HG03439 (cell line): Measurements from ENCODE around the gene RSAD1.

Experiments
- ATAC-seq: cut with Tn5 transposase; IDR thresholded peaks from one replicate; pipeline ENCODE4 v1.9.1; 2021; ENCODE audit warnings: mild to moderate bottlenecking, moderate library complexity; ENCODE audit not compliant: unreplicated experiment

The RSAD1 gene

DNA sequence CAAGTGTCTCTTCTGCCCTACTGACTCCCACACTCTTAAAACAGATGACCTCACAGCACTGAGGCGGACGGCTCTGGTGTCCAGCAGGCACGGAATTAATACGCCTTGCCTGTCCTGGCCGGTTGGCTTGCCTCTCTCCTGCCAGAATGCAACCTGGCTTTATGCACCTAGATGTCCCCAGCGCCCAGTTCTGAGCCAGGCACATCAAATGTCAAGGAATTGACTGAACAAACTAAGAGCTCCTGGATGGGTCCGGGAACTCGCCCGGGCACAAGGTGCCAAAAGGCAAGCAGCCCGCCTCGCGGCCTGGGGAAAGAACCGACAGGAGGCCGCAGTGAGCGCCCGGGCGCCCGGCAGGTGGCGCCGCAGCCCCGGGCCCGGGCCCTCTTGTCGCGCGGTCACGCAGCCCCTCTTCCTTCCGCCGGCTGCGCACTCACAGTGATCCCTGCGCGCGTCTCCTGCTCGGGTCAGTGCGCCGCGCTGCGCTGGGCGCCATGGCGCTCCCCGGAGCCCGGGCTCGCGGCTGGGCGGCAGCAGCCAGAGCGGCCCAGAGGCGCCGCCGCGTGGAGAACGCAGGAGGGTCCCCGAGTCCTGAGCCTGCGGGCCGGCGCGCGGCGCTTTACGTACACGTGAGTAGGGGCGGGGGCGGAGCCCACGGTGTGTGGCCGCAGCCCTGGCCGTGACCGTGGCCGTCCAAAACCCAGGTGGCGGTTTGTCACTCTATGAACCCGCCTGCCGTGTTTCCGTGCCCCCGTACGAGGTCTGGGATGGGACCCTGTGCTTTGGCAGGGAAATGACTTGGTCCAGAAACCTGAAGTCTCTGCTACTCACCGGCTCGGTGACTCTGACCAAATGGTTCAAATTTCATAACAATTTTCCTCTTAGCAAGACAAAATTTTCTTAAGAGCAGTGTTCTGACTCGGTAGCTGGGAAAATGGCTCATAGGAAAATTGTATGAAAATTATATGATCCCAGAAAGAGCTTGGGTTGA, at the start of gene RSAD1:
TSS of gene RSAD1 (plus strand) at position 470 of the 991 bp plus-strand sequence. CDS start at position 495, 25 bp downstream.
- ATAC-seq, result peak; percentile 81

DNA sequence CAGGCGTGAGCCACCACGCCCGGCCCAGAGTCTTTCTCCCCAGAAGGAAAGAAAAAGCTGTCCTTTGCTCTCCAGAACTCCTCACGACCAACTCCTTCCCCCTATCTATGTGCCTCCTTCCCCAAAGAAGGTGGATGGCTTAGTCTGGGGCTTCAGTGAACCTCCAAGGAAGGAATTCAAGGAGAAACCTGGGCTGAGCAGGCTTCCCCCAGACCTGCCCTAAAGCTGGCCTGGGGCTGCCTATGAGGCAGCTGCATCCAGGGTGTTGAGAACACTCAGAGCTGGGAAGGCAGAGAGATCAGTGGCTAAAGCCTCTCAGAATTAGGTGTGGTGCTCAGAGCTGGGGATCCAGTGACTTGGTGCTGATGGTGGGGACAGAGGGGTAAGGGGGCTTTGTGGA, 48.9 kb upstream of the RSAD1 start:
- ATAC-seq, result no peak

DNA sequence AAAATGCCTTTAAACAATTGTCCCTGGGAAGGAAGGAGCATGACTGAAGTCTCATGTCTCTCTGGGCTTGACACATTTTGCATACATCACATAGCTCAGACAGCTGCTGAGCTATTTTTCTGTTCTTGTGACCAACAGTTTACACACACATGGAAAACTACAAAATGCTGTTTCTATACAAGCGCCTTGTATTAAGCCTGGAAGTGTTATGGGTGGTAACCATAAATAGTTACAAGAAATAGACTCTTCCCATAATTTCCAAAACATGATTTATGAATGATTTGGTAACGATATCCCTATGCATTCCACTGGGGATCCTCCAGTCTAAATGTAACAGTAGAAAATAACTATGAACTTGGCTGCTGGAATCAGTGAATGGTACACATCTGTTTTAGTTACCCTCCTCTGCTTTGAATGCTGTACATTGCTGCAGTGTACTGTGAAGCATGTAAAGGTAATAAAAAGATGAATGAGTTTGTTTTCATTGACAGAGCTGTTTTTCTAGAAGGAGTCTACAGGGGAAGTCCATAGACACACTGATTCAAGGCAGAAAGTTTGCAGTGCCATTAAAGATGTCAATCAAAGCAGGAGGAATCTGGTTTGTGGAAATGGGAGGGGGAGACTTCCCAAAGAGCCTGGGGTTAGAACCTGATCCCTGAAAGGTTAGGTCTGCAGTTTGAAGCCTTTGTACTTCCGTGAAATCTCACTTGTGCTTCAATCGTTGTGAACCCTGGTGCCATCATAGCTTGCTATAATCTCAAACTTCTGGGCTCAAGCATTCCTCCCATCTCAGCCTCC, 47.6 kb upstream of the RSAD1 start:
- ATAC-seq, result no peak

DNA sequence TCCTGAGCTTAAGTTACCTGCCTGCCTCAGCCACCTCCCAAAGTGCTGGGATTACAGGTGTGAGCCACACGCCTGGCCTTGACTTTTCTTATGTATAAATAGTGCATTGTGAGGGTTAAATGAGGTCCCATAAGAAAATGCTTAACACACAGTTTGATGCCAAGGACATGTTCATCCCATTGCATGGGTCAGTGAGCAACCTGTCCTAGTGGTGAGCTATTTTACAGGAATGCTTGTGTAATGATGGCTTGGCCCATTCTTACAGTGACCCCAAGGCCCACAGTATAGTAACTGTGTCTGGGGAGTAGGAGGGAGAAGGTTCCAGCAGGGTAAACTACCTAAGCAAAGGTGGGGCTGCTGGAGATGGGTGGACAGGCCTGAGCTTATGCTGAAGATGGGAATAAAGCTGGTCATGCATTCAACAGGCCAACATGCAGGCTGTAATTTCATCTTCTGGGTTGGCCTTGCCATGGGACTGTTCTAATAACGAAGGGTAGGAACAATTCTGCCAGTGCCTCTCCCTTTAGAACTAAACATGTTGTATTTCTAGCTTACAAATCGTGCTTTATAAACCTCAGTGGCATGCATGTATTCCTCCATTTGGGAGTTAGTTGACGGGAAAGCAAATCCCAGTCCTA, 46.4 kb upstream of the RSAD1 start:
- ATAC-seq, result no peak

DNA sequence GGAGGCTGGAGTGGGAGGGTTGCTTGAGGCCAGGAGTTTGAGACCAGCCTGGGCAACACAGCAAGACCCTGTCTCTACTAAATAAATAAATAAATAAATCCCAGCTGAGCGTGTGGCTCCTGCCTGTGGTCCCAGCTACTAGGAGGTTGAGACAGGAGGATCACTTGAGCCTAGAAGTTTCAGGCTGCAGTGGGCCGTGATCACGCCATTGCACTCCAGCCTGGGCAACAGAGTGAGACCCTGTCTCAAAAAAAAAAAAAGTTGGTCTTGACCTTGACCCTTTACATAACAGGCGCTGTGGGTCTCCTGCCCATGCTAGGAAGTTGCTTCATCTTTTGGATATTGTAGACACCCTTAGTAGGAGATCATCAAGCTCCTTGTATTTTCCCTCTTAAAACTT, 41.3 kb upstream of the RSAD1 start:
- no peak for ATAC-seq

DNA sequence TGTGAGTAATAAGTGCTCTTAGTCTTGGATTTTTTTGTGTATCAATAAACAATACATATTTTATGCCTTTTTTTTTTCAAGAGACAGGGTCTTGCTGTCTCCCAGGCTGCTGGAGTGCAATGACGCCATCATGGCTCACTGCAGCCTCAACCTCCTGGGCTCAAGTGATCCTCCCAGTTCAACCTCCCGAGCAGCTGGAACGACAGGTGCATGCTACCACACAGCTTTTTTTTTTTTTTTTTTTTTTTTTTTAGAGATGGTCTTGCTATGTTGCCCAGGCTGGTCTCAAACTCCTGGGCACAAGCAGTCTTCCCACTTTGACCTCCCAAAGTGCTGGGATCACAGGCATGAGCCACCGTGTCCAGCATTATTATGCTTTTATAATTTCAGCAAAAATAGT, 39.7 kb upstream of the RSAD1 start:
- ATAC-seq, result no peak

DNA sequence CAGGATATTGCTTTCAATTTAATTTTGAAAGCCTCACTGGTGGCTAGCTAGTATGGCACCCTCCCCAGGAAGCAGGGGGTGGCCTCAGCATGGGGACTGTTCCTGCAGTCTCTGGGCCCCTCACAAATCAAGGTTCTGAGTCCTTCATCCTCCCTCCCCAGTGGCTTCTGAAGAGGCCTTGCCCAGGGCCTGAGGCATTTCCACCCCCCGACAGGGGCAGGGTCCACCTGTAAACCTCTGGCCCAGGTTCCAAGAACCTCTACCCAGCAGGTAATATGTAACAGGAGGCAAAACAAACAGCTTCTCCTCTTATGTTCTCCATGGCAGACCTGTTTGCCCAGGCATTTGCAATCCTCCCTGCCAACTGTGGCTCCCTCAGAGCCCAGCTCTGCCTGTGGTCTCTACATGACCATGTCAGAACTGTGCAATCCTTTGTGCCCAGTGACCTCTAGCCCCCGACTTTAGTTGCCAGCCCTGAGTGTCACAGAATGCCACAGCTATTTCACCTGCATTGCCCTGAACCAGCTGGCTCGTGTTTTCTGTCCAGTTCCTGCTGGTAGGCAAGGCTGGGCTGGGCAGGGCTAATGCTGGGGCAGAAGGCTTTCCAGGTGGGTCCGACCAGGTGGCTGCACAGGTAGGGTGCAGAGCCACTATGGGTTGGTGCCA, 38.4 kb upstream of the RSAD1 start:
- no peak for ATAC-seq

DNA sequence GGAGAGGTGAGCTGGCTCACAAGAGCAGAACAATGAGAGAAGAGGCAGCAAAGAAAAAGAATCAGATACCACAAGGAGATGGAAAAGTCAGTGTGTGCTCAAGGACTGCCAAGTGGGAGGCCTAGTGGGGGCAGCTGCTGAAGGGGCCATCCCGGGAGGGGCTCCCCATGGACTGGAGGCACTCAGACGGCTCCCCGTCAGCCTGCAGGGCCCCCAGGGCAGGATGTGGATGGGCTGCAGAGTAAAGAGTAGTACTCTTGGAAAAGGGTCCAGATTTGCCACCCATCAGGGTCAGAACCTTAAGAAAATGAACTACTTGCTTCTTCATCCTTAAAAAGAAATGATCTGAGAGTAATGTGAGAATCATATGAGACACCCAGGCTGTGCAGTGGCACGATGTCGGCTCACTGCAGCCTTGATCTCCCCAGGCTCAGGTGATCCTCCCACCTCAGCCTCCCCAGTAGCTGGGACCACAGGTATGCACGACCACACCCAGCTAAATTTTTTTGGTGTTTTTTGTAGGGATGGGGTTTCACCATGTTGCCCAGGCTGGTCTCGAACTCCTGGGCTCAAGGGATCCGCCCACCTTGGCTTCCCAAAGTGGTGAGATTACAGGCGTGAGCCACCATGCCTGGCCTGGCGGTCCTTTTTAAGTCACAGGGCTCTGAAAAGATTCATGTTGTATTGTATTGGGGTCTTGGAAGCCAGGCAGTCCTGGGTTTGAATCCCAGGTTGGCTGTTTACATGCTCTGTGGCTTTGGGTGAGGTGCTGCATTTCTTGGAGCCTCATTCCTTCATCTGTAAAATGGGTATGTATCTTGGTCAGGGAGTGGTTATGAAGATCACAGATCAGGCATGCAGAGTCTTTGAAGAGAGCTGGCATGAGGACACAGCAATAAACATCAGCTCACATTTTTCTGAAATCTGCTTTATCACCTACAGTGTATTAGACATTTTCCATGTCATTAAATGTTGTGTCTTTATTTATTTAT, 37.5 kb upstream of the RSAD1 start:
- ATAC-seq, result no peak

DNA sequence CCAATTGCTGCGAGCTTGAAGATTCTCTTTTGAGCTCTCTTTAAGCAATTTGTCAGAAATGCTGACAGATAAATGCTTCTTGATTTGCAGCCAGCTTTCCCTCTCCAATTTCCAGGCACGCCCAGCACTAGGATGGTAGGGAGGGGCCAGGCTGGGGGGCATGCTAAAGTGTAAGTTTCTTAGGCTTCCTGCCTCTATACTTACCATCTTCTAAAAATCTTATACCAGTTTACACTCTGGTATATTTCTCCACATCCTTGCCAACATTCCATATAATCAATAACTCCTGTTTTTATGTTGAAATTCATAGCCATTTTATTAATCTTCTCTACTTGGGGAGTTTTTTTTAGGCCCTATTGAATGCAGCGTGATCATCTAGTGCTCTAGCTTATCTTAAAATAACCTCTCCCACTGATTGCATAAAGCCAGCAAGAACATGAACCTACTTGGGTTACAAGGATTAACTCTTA, 35.1 kb upstream of the RSAD1 start:
- ATAC-seq, result no peak

DNA sequence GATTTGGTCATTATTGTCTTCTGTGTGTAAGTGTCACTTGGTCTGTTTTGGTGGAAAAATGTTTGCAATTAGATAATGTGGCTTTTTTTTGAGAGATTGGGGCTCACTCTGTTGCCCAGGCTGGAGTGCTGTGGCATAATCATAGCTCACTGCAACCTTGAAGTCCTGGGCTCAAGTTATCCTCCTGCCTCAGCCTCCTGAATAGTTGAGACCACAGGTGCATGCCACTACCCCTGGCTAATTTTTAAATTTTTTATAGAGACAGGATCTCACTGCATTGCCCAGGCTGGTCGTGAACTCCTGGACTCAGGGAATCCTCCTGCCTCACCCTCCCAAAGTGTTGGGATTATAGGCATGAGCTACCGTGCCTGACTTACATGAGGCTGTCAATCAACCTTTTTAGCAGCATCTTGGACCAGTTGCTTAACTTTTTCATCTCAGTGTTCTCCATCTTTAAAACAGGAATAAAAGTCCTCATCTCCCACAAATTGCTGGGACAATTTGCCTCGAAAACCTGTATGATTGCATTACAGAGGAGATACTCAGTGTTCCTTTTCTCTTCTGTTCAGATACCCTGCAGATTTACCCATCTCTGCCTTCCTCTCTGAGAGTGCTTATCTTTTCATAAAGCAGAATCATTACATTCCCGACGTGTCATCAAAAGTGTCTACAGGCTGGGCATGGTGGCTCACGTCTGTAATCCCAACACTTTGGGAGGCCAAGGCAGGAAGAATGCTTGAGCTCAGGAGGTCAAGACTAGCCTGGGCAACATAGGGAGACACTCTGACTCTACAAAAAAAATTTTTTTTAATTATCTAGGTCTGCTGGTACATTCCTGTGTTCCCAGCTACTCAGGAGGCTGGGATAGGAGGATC, 33.6 kb upstream of the RSAD1 start:
- ATAC-seq, result no peak

DNA sequence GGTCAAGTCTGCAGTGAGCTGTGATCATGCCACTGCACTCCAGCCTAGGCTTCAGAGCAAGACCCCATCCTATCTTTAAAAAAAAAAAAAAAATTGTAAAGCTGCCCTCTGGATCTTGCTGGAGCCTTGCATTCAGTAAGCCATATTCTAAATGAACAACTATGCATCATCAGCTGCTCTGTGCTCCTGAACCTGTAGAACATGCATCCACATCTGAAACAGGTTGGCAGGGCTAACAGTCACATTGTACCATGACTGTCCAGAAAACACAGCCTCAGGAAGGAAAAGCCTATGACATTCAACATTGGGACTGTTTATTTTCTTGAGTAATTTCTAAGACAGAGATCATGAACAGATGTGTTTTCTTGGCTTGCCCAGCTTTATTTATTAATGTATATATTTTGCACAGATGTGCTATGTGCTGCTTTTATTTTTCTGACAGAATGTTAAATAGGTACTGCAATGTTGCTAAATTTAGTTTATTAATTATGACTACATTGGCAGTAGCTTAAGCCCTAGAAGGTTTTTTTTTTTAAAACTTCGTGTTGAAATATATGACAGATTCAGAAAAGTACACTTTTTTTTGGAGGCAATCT, 32.8 kb upstream of the RSAD1 start:
- ATAC-seq, result no peak

DNA sequence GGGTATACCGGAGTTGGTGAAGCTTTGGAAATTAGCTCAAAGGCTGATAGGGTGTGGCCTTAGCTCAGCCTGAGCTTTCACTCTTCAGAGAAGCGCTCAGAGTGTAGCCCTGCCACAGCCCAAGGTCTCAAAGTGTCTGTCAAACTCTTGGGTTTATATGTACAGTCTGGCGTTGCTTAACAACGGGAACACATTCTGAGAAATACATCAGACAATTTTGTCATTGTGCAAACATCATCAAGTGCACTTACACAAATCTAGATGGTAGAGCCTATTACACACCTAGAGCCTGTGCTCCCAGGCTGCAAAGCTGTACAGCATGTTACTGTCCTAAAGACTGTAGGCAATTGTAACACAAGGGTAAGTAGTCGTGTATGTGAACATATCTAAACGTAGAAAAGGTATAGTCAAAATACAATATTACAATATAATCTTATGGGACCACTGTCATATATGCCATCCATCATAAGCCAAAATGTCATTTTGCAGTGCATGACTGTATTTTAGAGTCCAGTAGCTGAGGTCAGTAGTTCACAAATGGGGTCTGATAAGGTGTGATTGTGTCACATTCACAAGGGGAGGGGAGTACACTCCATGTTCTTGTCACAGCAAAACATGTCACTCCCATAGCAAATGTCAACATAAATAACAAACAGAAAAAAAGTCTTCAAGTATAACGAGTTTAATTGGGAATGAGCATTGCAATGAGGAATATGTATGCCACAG, 30.6 kb upstream of the RSAD1 start:
- no peak for ATAC-seq

DNA sequence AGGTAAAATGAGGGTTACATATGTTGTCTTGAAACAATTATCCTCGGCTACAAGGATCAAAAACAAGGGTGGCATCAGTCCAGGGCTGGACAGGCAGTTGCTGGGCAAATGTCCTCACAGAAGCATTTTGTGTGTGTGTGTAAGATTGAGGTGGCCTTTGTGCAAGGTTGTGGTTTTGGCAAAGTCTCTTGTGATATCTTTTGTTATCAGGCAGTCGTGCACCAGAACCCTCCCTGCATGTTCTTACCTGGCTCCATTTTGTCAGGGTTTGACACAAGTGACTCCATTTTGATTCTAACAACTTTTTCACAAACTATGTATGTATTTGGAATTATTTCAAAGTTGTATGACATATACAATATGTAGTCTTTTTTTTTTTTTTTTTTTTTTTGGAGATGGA, 30.0 kb upstream of the RSAD1 start:
- no peak for ATAC-seq

DNA sequence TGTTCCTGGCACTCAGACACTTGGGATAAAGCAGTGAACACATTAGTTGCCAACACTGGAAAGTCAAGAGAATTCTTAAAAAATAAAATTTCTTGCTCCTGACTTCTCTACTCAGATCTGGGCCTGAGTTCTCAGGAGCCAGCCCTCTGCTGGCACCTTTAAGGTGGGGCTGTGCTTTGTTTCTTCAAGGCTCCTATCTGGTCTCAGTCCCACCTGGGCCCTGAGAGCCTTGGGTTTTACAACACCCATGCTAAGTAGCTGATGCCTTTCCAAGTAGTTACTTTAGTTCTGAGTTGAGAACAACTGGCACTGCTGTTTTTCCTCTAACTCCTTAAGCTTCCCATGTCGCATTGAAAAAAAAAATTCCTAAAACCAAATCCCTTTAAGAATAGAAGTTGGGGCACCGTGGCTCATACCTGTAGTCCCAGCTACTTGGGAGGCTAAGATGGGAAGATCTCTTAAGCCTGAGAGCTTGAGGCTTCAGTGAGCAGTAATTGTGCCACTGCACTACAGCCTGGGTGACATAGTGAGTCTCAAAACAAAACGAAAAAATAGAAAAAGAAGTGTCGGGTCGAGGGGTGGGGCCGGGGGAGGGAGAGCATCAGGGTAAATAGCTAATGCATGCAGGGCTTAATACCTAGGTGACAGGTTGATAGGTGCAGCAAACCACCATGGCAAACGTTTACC, 26.6 kb upstream of the RSAD1 start:
- no peak for ATAC-seq

DNA sequence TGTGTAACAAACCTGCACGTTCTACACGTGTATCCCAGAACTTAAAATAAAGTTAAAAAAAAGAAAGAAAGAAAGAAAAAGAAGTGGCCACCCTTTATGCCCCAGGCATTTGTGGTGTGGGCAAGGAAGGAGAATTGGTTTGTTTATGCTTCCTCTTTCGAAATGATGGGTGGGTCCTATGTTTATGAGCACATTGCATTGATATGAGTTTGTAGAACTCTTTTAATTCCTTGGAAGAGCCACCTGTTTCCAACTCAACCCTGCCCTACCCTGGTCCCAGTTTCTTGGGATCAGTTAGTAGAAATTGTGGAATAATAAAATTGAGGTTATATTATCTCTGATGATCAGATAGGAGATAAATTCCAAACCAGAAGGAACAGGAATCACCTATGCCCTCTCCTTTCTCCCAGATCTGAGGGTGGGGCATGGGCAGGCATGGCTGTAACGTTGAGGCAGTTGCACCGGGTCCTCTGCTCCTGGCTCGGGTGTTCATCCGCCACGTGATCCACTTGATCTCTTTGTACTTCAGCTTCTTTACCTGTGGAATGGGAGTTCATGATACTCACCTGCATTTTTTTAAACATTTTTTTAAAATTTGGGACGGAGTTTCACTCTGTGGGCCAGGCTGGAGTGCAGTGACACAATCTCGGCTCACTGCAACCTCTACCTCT, 25.9 kb upstream of the RSAD1 start:
- no peak for ATAC-seq

DNA sequence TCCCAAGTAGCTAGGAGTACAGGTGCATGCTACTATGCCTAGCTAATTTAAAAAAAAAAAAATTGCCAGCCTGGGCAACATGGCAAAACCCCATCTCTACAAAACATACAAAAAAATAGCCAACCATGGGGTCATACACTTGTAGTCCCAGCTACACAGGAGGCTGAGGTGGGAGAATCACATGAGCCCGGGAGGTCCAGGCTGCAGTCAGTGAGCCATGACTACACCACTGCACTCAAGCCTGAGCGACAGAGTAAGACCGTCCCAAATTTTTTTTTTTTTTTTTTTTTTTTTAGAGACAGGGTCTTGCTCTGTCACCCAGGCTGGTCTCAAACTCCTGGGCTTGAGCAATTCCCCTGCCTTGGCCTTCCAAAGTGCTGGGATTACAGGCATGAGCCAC, 24.8 kb upstream of the RSAD1 start:
- ATAC-seq, result no peak
